ENCODE data around the gene OR2G6.
"Not testable (repeated sequence)": the region's sequence is repeated elsewhere in the genome, so short reads cannot be mapped to it uniquely, and the experiment has no call there.

Gene OR2G6

GRCh38 chr1:248570811-248571210 is 62.9 kb downstream of the OR2G6 start:
- H3K4me3 ChIP-seq (ENCODE audit: low read length); DNase-seq (ENCODE audit: low read depth, low spot score): not testable (repeated sequence)

- H3K4me3 ChIP-seq (ENCODE audit: low read length): not testable (repeated sequence)
These were observed 64.2 kb downstream of the OR2G6 start for GRCh38 chr1:248572049-248572448.

GRCh38 chr1:248573856-248574255 is 66.0 kb downstream of the OR2G6 start:
- H3K4me3 ChIP-seq (ENCODE audit: low read length): not testable (repeated sequence)

More at GRCh38 chr1:248572049-248572448, 64.2 kb downstream of the OR2G6 start:
- not testable (repeated sequence) for DNase-seq (ENCODE audit: low read depth, low spot score)

GRCh38 chr1:248574657-248575056 is 66.8 kb downstream of the OR2G6 start, which contains the start of gene OR2T34:
TSS of gene OR2T34 (minus strand) at chr1:248574757. CDS start at chr1:248574757, 0 bp downstream.
- not testable (repeated sequence) for H3K4me3 ChIP-seq (ENCODE audit: low read length)

More at GRCh38 chr1:248573856-248574255, 66.0 kb downstream of the OR2G6 start:
- DNase-seq (ENCODE audit: low read depth, low spot score): not testable (repeated sequence)

GRCh38 chr1:248576260-248576980 is 68.5 kb downstream of the OR2G6 start:
- DNase-seq (ENCODE audit: low read depth, low spot score): no peak
- H3K4me3 ChIP-seq (ENCODE audit: low read length): no peak overlapping the region

More at GRCh38 chr1:248574657-248575056, 66.8 kb downstream of the OR2G6 start, which contains the start of gene OR2T34:
- not testable (repeated sequence) for DNase-seq (ENCODE audit: low read depth, low spot score)

All from Jurkat, Clone E6-1 (cell line).